Liver (tissue), 3 donors: ENCODE data around the gene PAH.

ENCODE experiments used
- CTCF ChIP-seq: fragments of 150-350 bp; IDR thresholded peaks from 2 replicates; pipeline ENCODE4 v1.5.1; 2017; ENCODE audit warnings: improper control_type of control experiment, low read depth, low read length; ENCODE audit not compliant: missing input control
- GABPA ChIP-seq, 2 donors: IDR thresholded peaks in 1 of 2; conservative IDR thresholded peaks in 1 of 2; 2 replicates each; pipeline ENCODE4 v1.6.1; 2016; ENCODE audit warnings: antibody characterized with exemption in 2 of 2, mild to moderate bottlenecking in 1 of 2, moderate library complexity in 1 of 2
- JUND ChIP-seq, 2 donors: IDR thresholded peaks; 2 replicates each; pipeline ENCODE4 v1.6.1; 2016; ENCODE audit warnings: antibody characterized with exemption in 2 of 2
- RAD21 ChIP-seq, 2 donors: IDR thresholded peaks; 2 replicates each; pipeline ENCODE4 v1.6.1; 2016; ENCODE audit warnings: antibody characterized with exemption in 2 of 2, mild to moderate bottlenecking in 2 of 2
- SP1 ChIP-seq: IDR thresholded peaks from 2 replicates; pipeline ENCODE4 v1.6.1; 2018; ENCODE audit warnings: antibody characterized with exemption, mild to moderate bottlenecking
- TAF1 ChIP-seq: conservative IDR thresholded peaks from 2 replicates; pipeline ENCODE4 v1.6.1; 2016; ENCODE audit warnings: antibody characterized with exemption, mild to moderate bottlenecking
- TF ChIP-seq, protein P1 (sequence below): IDR thresholded peaks from 2 replicates; pipeline ENCODE4 v1.6.1; 2016; ENCODE audit warnings: antibody characterized with exemption, mild to moderate bottlenecking
- donor health status: healthy.
- donor health status: healthy.

GRCh38 chr12:102814691-102815367 lies 102.2 kb downstream of the PAH start:
- no peak for TF ChIP-seq CTCF
- TF ChIP-seq, protein P1, sequence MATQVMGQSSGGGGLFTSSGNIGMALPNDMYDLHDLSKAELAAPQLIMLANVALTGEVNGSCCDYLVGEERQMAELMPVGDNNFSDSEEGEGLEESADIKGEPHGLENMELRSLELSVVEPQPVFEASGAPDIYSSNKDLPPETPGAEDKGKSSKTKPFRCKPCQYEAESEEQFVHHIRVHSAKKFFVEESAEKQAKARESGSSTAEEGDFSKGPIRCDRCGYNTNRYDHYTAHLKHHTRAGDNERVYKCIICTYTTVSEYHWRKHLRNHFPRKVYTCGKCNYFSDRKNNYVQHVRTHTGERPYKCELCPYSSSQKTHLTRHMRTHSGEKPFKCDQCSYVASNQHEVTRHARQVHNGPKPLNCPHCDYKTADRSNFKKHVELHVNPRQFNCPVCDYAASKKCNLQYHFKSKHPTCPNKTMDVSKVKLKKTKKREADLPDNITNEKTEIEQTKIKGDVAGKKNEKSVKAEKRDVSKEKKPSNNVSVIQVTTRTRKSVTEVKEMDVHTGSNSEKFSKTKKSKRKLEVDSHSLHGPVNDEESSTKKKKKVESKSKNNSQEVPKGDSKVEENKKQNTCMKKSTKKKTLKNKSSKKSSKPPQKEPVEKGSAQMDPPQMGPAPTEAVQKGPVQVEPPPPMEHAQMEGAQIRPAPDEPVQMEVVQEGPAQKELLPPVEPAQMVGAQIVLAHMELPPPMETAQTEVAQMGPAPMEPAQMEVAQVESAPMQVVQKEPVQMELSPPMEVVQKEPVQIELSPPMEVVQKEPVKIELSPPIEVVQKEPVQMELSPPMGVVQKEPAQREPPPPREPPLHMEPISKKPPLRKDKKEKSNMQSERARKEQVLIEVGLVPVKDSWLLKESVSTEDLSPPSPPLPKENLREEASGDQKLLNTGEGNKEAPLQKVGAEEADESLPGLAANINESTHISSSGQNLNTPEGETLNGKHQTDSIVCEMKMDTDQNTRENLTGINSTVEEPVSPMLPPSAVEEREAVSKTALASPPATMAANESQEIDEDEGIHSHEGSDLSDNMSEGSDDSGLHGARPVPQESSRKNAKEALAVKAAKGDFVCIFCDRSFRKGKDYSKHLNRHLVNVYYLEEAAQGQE: no peak
- TF ChIP-seq SP1: no peak
- no peak for TF ChIP-seq GABPA (IDR thresholded peaks at IDR 0.05 in 1 of 2, conservative IDR thresholded peaks at IDR 0.05 in 1 of 2)
- no peak for TF ChIP-seq JUND (IDR thresholded peaks at IDR 0.05)
- no peak for TF ChIP-seq TAF1
- no peak for TF ChIP-seq RAD21 (IDR thresholded peaks at IDR 0.05)
